GM23338 (cell line): Measurements from ENCODE around the gene DSCAML1.

Source experiments
- CREB1 ChIP-seq: fragments of 250-450 bp; sonication (Bioruptor Pico); IDR thresholded peaks from 2 replicates; pipeline ENCODE4 v1.5.0; 2020; ENCODE audit warnings: low read depth, mild to moderate bottlenecking, moderate library complexity
- CTCF ChIP-seq, 2 experiments: fragments of 200-600 bp in 1 of 2; sonication (generic) in 1 of 2; conservative IDR thresholded peaks; 2 replicates each; pipeline versions ENCODE4 v1.5.1 to v1.6.1; 2016 to 2017; ENCODE audit warnings: antibody characterized with exemption in 2 of 2, low read depth in 2 of 2, mild to moderate bottlenecking in 2 of 2, moderate library complexity in 1 of 2
- EZH2 ChIP-seq: fragments of 200-600 bp; sonication (generic); IDR thresholded peaks from one replicate; pipeline ENCODE4 v1.8.0; 2017; ENCODE audit warnings: antibody characterized with exemption, mild to moderate bottlenecking, low read depth; ENCODE audit not compliant: unreplicated experiment
- EZH2phosphoT487 ChIP-seq: fragments of 200-600 bp; sonication (generic); IDR thresholded peaks from one replicate; pipeline ENCODE4 v1.8.1; 2018; ENCODE audit warnings: antibody characterized with exemption; ENCODE audit not compliant: unreplicated experiment
- JUNB ChIP-seq: IDR thresholded peaks from one replicate; pipeline ENCODE4 v1.6.1; 2016; ENCODE audit warnings: antibody characterized with exemption; ENCODE audit not compliant: unreplicated experiment
- POLR2AphosphoS5 ChIP-seq: IDR thresholded peaks from 2 replicates; pipeline ENCODE4 v1.6.1; 2016; ENCODE audit warnings: antibody characterized with exemption, low read depth
- REST ChIP-seq: IDR thresholded peaks from one replicate; pipeline ENCODE4 v1.6.1; 2018; ENCODE audit warnings: antibody characterized with exemption; ENCODE audit not compliant: unreplicated experiment

GRCh38 chr11:117841551-117842031 lies 44.6 kb upstream of the DSCAML1 start:
- TF ChIP-seq REST (no peak), CTCF (conservative IDR thresholded peaks at IDR 0.05; ENCODE audit: low read depth in 2 of 2) (no peak), CREB1 (CRISPR knock-in tag) (no peak), POLR2AphosphoS5 (no peak), EZH2phosphoT487 (no peak), EZH2 (no peak), JUNB (no peak)
